Choroid plexus epithelial cell (primary cell): ENCODE data around the gene KRTAP19-2.

Experiments used
- DNase-seq: peaks from one replicate; pipeline ENCODE4 v3.0.0-alpha.2; 2010; ENCODE audit warnings: low read depth
- H3K4me3 ChIP-seq: 2 replicates; pipeline ENCODE4 v1.5.1; 2011; ENCODE audit warnings: low read depth, mild to moderate bottlenecking, control low read depth, low read length, moderate library complexity
- TF ChIP-seq, protein P1 (sequence below): conservative IDR thresholded peaks from 2 replicates; pipeline ENCODE4 v1.5.1; 2011; ENCODE audit warnings: low read depth, mild to moderate bottlenecking, control low read depth, inconsistent platforms, low read length, moderate library complexity

The KRTAP19-2 gene

DNA sequence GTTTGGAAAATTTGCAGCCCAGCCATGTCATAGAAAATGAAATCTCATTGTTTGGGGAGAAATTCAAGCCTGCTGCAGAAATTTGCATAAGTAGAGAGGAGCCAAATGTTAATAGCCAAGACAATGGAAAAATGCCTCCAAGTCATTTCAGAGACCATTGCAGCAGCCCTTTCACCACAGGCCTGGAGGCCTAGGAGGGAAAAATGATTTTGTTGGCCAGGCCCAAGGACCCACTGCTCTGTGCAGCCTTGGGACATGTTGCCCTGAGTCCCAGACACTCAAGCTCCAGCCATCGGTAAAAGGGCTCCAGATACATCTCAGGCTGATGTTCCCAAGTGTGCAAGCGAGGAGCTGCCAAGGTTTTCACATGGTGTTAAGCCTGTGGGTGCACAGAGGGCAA is 1.1 kb downstream of the KRTAP19-2 start:
- TF ChIP-seq, protein P1, sequence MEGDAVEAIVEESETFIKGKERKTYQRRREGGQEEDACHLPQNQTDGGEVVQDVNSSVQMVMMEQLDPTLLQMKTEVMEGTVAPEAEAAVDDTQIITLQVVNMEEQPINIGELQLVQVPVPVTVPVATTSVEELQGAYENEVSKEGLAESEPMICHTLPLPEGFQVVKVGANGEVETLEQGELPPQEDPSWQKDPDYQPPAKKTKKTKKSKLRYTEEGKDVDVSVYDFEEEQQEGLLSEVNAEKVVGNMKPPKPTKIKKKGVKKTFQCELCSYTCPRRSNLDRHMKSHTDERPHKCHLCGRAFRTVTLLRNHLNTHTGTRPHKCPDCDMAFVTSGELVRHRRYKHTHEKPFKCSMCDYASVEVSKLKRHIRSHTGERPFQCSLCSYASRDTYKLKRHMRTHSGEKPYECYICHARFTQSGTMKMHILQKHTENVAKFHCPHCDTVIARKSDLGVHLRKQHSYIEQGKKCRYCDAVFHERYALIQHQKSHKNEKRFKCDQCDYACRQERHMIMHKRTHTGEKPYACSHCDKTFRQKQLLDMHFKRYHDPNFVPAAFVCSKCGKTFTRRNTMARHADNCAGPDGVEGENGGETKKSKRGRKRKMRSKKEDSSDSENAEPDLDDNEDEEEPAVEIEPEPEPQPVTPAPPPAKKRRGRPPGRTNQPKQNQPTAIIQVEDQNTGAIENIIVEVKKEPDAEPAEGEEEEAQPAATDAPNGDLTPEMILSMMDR, result no peak
- H3K4me3 ChIP-seq, result no peak overlapping the region
- DNase-seq, result no peak

DNA sequence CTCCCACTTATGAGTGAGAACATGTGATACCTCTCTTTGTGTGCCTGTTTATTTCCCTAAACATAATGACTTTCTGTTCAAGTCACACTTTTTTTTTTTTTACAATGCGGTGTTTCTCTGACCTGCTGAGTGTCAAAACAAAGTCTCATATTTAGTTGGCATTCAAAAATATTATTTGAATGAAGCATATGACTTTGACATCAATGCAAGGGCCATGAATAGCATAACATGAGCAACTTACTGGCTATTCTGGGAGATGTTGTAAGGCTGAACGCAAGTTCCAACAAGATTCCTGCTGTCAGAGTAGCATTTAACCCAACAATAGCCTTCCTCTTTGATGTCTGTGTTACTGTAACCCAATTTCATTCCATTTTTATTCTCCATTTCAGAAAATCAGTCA is 5.1 kb downstream of the KRTAP19-2 start:
- DNase-seq, result no peak
- TF ChIP-seq, protein P1, result no peak
- H3K4me3 ChIP-seq, result no peak overlapping the region

GRCh38 chr21:30480145-30480544 is 7.1 kb downstream of the KRTAP19-2 start, which contains the start of gene KRTAP19-1:
TSS of gene KRTAP19-1 (minus strand) at chr21:30480367. CDS start at chr21:30480317, 50 bp downstream.
- TF ChIP-seq, protein P1, result no peak
- DNase-seq, result no peak
- H3K4me3 ChIP-seq, result no peak within 1 kb of the TSS

GRCh38 chr21:30479259-30479658 is 8.0 kb downstream of the KRTAP19-2 start:
- TF ChIP-seq, protein P1, result no peak
- H3K4me3 ChIP-seq, result no peak overlapping the region
- no peak for DNase-seq

DNA sequence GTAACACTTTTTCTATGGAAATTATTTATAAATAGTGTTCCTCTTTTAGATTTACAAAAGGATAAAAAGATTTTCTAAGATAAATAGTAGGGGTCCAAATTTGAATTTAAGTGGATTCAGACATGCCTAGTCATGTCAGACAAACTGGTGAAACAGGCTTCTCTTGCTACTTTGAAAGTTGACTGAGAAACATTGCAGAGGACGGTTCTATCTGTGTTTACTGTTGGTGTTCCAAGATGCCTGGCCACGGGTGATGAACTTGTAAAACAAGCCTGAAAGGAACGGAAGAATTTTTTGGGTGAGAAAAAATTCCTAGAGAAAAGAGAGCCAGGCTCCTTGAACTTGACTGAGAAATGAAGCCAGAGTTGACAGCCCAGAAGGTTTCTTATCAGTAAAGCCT is 9.2 kb downstream of the KRTAP19-2 start:
- no peak overlapping the region for H3K4me3 ChIP-seq
- no peak for DNase-seq
- TF ChIP-seq, protein P1, result no peak

GRCh38 chr21:30468900-30469714 is 18.1 kb downstream of the KRTAP19-2 start:
- TF ChIP-seq, protein P1, result no peak
- H3K4me3 ChIP-seq, result no peak overlapping the region
- no peak for DNase-seq

DNA sequence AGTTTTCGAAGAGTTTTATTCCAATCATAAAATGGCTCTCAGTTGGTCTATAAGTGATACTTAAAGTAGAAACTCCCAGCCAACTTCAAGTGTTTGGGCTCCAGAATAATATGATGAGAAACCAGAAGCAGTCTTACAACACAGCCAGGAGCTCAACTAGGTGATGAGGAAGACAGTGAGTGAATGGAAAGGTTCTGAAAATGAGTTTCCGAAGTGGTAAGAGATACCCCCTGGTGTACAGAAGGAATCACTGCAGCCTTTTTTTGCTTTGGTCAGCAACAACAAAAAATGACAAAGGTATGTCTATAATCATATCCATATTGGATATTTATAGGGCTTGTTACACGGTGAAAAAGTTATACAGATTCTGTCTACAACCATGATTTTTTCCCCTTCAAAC is 23.5 kb downstream of the KRTAP19-2 start:
- TF ChIP-seq, protein P1, result peak; percentile 56
- H3K4me3 ChIP-seq, result no peak overlapping the region
- peak; percentile 14 for DNase-seq
